Measurements from ENCODE around the gene LY6G5B.
A peak's percentile ranks its signal among the peaks of the same experiment; 100 is the strongest.

Gene LY6G5B

GRCh38 chr6:31651602-31652191 lies 18.1 kb upstream of the LY6G5B start:
- TF ChIP-seq CTCF (conservative IDR thresholded peaks at IDR 0.05; ENCODE audit: control insufficient read depth, insufficient read depth, low read depth, low read length) = no peak
- peak overlapping the region; percentile 84 for H3K4me3 ChIP-seq (ENCODE audit: control insufficient read depth, low read depth, low read length)
- peak; percentile 82 for DNase-seq (ENCODE audit: low read depth)

GRCh38 chr6:31652925-31653724 lies 16.7 kb upstream of the LY6G5B start:
- no peak for DNase-seq (ENCODE audit: low read depth)
- H3K4me3 ChIP-seq (ENCODE audit: control insufficient read depth, low read depth, low read length) = peak overlapping the region; percentile 84
- TF ChIP-seq CTCF (conservative IDR thresholded peaks at IDR 0.05; ENCODE audit: control insufficient read depth, insufficient read depth, low read depth, low read length) = no peak

GRCh38 chr6:31654574-31655348 lies 15.0 kb upstream of the LY6G5B start:
- H3K4me3 ChIP-seq (ENCODE audit: control insufficient read depth, low read depth, low read length) = no peak overlapping the region
- DNase-seq (ENCODE audit: low read depth) = no peak
- no peak for TF ChIP-seq CTCF (conservative IDR thresholded peaks at IDR 0.05; ENCODE audit: control insufficient read depth, insufficient read depth, low read depth, low read length)

GRCh38 chr6:31655349-31656237 lies 14.2 kb upstream of the LY6G5B start, which contains the start of gene APOM:
APOM (plus strand) TSS chr6:31655894; CDS start chr6:31655967, 73 bp downstream.
- no peak for DNase-seq (ENCODE audit: low read depth)
- TF ChIP-seq CTCF (conservative IDR thresholded peaks at IDR 0.05; ENCODE audit: control insufficient read depth, insufficient read depth, low read depth, low read length) = no peak
- H3K4me3 ChIP-seq (ENCODE audit: control insufficient read depth, low read depth, low read length) = no peak within 1 kb of the TSS

GRCh38 chr6:31657406-31658157 lies 12.2 kb upstream of the LY6G5B start:
- no peak for DNase-seq (ENCODE audit: low read depth)
- no peak overlapping the region for H3K4me3 ChIP-seq (ENCODE audit: control insufficient read depth, low read depth, low read length)
- TF ChIP-seq CTCF (conservative IDR thresholded peaks at IDR 0.05; ENCODE audit: control insufficient read depth, insufficient read depth, low read depth, low read length) = no peak

Measured in fibroblast of mammary gland (primary cell).